Uterus (tissue), 4 donors: ENCODE results near the gene HK3. TPM values are rescaled to one million over a fixed set of nuclear protein-coding genes. Genes with fewer than 3 reads are reported as not detected.

Experiments used
- DNase-seq, 2 donors: peaks; one replicate each; pipeline ENCODE4 v3.0.0-alpha.2; 2019 to 2020
- H3K27ac ChIP-seq, 2 donors: fragments of 200-600 bp; sonication (generic); 1 replicate in 1 of 2; 2 replicates in 1 of 2; pipeline ENCODE4 v1.5.1; 2016 to 2018
- H3K27me3 ChIP-seq, 2 donors: fragments of 200-600 bp; sonication (generic); one replicate each; pipeline ENCODE4 v1.5.1; 2018 to 2019; ENCODE audit warnings: control low read depth in 1 of 2
- H3K36me3 ChIP-seq, 2 donors: fragments of 200-600 bp; sonication (generic); one replicate each; pipeline ENCODE4 v1.5.1; 2019; ENCODE audit warnings: control low read depth in 1 of 2
- H3K4me1 ChIP-seq, 2 donors: fragments of 200-600 bp; sonication (generic); one replicate each; pipeline ENCODE4 v1.5.1; 2018 to 2019; ENCODE audit warnings: control low read depth in 1 of 2
- H3K4me3 ChIP-seq, 2 donors: fragments of 200-600 bp; sonication (generic); 1 replicate in 1 of 2; 2 replicates in 1 of 2; pipeline ENCODE4 v1.5.1; 2018 to 2019; ENCODE audit warnings: mild to moderate bottlenecking in 1 of 2
- H3K9me3 ChIP-seq, 2 donors: fragments of 200-600 bp; sonication (generic); one replicate each; pipeline ENCODE4 v1.5.1; 2019; ENCODE audit warnings: control low read depth in 1 of 2
- POLR2A ChIP-seq, 2 donors: fragments of 450-650 bp; IDR thresholded peaks; one replicate each; pipeline ENCODE4 v1.6.1; 2016; ENCODE audit warnings: antibody characterized with exemption in 2 of 2, mild to moderate bottlenecking in 1 of 2, moderate library complexity in 1 of 2
- intact Hi-C: fragments of 100-400 bp; cut with DNase I; formaldehyde crosslinking; loops from one replicate; pipeline ENCODE4 v1.15.1; 2023; ENCODE audit warnings: low total_unique reads
- total RNA-seq, 4 donors: library from RNA; depleted of rRNA in 3 of 4; stranded (reverse); fragments of >200 nt in 3 of 4; gene quantifications; one replicate each; pipeline versions ENCODE4 v1.1.0 to v1.2.4, GENCODE V29; 2014 to 2023
- TF ChIP-seq, protein P1 (sequence below), 4 experiments: fragments of 200-600 bp in 2 of 4; fragments of 450-650 bp in 2 of 4; sonication (generic) in 2 of 4; IDR thresholded peaks; one replicate each; pipeline ENCODE4 v1.5.1; 2016 to 2019; ENCODE audit warnings: antibody characterized with exemption in 4 of 4, mild to moderate bottlenecking in 2 of 4, moderate library complexity in 1 of 4
- donor health status: DM: yes; HTN: yes; CAD: no.

HK3 gene
- total RNA-seq, 4 donors from 2014 or later: 1.5 to 6.9 (median 3.4) TPM

GRCh38 chr5:176901260-176902101 lies 2.3 kb upstream of the HK3 start:
- Histone ChIP-seq H3K9me3 (no peaks in the 10 kb centered on the region), H3K36me3 (no peaks in the 10 kb centered on the region), H3K4me3 (no peak overlapping the region), H3K27ac (no peak overlapping the region), H3K27me3 (no peaks in the 10 kb centered on the region), H3K4me1 (no peaks in the 10 kb centered on the region)
- intact Hi-C loops: no loop called here
- no peak for DNase-seq
- TF ChIP-seq, protein P1, sequence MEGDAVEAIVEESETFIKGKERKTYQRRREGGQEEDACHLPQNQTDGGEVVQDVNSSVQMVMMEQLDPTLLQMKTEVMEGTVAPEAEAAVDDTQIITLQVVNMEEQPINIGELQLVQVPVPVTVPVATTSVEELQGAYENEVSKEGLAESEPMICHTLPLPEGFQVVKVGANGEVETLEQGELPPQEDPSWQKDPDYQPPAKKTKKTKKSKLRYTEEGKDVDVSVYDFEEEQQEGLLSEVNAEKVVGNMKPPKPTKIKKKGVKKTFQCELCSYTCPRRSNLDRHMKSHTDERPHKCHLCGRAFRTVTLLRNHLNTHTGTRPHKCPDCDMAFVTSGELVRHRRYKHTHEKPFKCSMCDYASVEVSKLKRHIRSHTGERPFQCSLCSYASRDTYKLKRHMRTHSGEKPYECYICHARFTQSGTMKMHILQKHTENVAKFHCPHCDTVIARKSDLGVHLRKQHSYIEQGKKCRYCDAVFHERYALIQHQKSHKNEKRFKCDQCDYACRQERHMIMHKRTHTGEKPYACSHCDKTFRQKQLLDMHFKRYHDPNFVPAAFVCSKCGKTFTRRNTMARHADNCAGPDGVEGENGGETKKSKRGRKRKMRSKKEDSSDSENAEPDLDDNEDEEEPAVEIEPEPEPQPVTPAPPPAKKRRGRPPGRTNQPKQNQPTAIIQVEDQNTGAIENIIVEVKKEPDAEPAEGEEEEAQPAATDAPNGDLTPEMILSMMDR (IDR thresholded peaks at IDR 0.05): no peak
- TF ChIP-seq POLR2A (IDR thresholded peaks at IDR 0.05): no peak

DNA sequence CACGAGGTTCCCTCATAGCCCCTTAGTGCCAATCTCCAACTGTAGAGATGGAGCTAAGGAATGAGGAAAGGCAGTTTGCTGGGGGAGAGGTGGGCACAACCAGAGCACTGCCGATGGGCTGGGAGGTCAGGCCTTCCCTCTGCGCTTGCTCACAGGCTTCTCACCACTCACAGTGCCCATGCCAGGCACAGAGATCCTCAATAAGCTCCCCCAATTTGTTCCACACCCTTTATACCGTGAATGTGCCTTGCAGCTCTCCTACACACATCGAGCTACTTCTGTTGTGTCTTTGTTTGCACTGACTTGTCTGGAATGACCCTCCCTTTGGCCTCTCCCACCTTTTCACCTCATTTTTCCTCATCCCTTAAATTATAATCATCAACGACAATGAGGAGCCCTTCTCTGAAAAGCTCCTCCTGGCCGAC lies 1.6 kb upstream of the HK3 start:
- H3K9me3 ChIP-seq: no peaks in the 10 kb centered on the region
- no peaks in the 10 kb centered on the region for H3K4me1 ChIP-seq
- no peak for TF ChIP-seq POLR2A (IDR thresholded peaks at IDR 0.05)
- TF ChIP-seq, protein P1 (IDR thresholded peaks at IDR 0.05): no peak
- no peaks in the 10 kb centered on the region for H3K36me3 ChIP-seq
- H3K27me3 ChIP-seq: no peaks in the 10 kb centered on the region
- intact Hi-C loops: no loop called here
- H3K4me3 ChIP-seq: no peak overlapping the region
- H3K27ac ChIP-seq: no peak overlapping the region
- no peak for DNase-seq

DNA sequence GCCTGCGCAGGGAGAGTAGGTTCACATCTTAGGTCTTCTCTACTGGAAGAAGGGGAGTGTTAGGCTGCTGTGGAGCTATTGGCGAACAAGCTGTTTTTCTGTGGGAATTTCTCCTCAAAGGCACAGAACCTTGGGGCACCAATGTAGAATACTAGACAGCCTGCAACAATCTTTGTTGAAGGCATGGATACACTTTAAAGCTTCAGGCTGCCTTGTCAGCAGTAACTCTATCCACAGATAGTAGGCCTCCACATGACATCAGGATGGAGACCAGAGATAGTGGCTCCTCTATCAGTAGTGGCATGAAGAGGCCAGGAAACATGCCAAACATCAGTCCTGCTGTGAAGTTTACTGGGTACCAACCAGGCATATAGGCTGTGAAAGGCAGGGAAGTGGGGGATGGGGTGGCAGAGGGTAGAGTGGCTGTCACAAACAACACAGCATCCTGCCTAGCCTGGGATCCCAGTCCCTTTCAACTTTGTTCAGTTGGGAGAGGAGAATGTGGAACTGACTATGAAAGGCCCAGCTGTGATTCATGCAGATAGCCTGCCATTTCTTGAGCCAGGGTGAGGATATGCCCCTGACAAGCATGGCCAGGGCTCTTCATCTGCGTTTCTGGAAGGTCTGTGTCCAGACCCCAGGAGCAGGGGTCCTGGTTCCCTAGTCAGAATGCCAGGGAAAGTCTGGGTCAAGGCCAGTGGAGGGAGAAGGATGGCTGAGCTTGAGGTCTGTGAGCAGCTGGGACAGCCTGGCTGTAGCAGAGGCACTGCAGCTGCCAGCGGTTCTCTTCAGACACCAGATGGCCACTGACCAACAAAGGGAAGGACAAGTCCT lies 1.0 kb upstream of the HK3 start:
- Histone ChIP-seq H3K4me3 (no peak overlapping the region), H3K36me3 (no peaks in the 10 kb centered on the region), H3K4me1 (no peaks in the 10 kb centered on the region), H3K27ac (no peak overlapping the region), H3K27me3 (no peaks in the 10 kb centered on the region), H3K9me3 (no peaks in the 10 kb centered on the region)
- intact Hi-C loops: no loop called here
- DNase-seq: no peak
- no peak for TF ChIP-seq POLR2A (IDR thresholded peaks at IDR 0.05)
- TF ChIP-seq, protein P1 (IDR thresholded peaks at IDR 0.05): no peak

- Histone ChIP-seq H3K9me3 (no peaks in the 10 kb centered on the region), H3K36me3 (no peaks in the 10 kb centered on the region), H3K27me3 (no peaks in the 10 kb centered on the region), H3K27ac (no peak overlapping the region), H3K4me3 (no peak overlapping the region), H3K4me1 (no peaks in the 10 kb centered on the region)
- TF ChIP-seq, protein P1 (IDR thresholded peaks at IDR 0.05): no peak
- TF ChIP-seq POLR2A (IDR thresholded peaks at IDR 0.05): no peak
- intact Hi-C loops: no loop called here
- DNase-seq: no peak
Observed at GRCh38 chr5:176897263-176897662, 1.9 kb downstream of the HK3 start.

DNA sequence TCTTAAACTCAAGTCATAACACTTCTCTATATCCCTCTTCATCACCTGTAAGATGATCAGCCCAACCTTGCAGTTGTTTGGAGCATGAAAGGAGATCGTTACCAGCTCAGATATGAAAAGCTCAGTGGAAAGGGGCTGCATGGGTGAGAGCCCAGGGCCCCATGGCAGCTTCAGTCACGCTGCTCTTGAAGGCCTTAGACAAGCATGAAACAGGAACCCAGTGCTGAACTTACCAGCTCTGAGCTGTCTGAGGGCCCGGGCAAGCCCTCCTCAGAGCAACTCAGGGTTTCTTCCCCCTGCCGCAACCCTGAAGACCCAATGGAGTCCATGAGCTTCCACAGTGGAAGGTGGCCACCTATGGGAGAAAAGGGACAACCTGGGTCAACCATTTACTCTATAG lies 3.3 kb downstream of the HK3 start:
- no peak for TF ChIP-seq POLR2A (IDR thresholded peaks at IDR 0.05)
- TF ChIP-seq, protein P1 (IDR thresholded peaks at IDR 0.05): no peak
- intact Hi-C loops: no loop called here
- Histone ChIP-seq H3K36me3 (no peaks in the 10 kb centered on the region), H3K27ac (no peak overlapping the region), H3K9me3 (no peaks in the 10 kb centered on the region), H3K4me1 (no peaks in the 10 kb centered on the region), H3K27me3 (no peaks in the 10 kb centered on the region), H3K4me3 (no peak overlapping the region)
- no peak for DNase-seq
